Ascending aorta (tissue), 2 donors: Measurements from ENCODE around the gene CCDC190. TPM values are rescaled to one million over a fixed set of nuclear protein-coding genes. Genes with fewer than 3 reads are reported as not detected.
"Not testable (repeated sequence)": the region's sequence is repeated elsewhere in the genome, so short reads cannot be mapped to it uniquely, and the experiment has no call there.

Source experiments
- DNase-seq, 2 donors: peaks; one replicate each; pipeline ENCODE4 v3.0.0-alpha.2; 2019; ENCODE audit warnings: low spot score in 2 of 2
- H3K27ac ChIP-seq, 2 donors: fragments of 200-600 bp; sonication (generic); one replicate each; pipeline ENCODE4 v1.5.1; 2016 to 2017; ENCODE audit warnings: mild to moderate bottlenecking in 1 of 2
- H3K27me3 ChIP-seq: fragments of 200-600 bp; sonication (generic); one replicate; pipeline ENCODE4 v1.5.1; 2017
- H3K36me3 ChIP-seq, 2 donors: fragments of 200-600 bp; sonication (generic); one replicate each; pipeline ENCODE4 v1.5.1; 2016
- H3K4me1 ChIP-seq, 2 donors: fragments of 200-600 bp; sonication (generic); one replicate each; pipeline ENCODE4 v1.5.1; 2016 to 2017; ENCODE audit warnings: mild to moderate bottlenecking in 1 of 2
- H3K4me3 ChIP-seq, 2 donors: fragments of 200-600 bp; sonication (generic); one replicate each; pipeline ENCODE4 v1.5.1; 2016 to 2017; ENCODE audit warnings: mild to moderate bottlenecking in 1 of 2
- H3K9me3 ChIP-seq, 2 donors: fragments of 200-600 bp; sonication (generic); one replicate each; pipeline ENCODE4 v1.5.1; 2016
- intact Hi-C: fragments of 100-400 bp; cut with DNase I; formaldehyde crosslinking; loops from one replicate; pipeline ENCODE4 v1.15.1; 2023
- total RNA-seq: library from RNA; depleted of rRNA; stranded (reverse); fragments of >200 nt; gene quantifications from one replicate; pipeline ENCODE4 v1.1.0, GENCODE V29; 2016
- TF ChIP-seq, protein P1 (sequence below), 3 experiments: fragments of 200-600 bp in 2 of 3; fragments of 450-650 bp in 1 of 3; sonication (generic) in 2 of 3; IDR thresholded peaks; one replicate each; pipeline ENCODE4 v1.5.1; 2016 to 2019; ENCODE audit warnings: antibody characterized with exemption in 3 of 3, mild to moderate bottlenecking in 1 of 3, moderate library complexity in 1 of 3

CCDC190 gene
- total RNA-seq, 1 donor from 2014 or later: 1.9 TPM

GRCh38 chr1:162878000-162878596 lies 17.1 kb upstream of the CCDC190 start:
- Histone ChIP-seq H3K27me3 (no peaks in the 10 kb centered on the region), H3K27ac (no peak overlapping the region), H3K4me3 (no peak overlapping the region), H3K4me1 (peaks cover 0 to 7% of the 10 kb centered on the region in 2 donors), H3K9me3 (no peaks in the 10 kb centered on the region), H3K36me3 (no peaks in the 10 kb centered on the region)
- TF ChIP-seq, protein P1, sequence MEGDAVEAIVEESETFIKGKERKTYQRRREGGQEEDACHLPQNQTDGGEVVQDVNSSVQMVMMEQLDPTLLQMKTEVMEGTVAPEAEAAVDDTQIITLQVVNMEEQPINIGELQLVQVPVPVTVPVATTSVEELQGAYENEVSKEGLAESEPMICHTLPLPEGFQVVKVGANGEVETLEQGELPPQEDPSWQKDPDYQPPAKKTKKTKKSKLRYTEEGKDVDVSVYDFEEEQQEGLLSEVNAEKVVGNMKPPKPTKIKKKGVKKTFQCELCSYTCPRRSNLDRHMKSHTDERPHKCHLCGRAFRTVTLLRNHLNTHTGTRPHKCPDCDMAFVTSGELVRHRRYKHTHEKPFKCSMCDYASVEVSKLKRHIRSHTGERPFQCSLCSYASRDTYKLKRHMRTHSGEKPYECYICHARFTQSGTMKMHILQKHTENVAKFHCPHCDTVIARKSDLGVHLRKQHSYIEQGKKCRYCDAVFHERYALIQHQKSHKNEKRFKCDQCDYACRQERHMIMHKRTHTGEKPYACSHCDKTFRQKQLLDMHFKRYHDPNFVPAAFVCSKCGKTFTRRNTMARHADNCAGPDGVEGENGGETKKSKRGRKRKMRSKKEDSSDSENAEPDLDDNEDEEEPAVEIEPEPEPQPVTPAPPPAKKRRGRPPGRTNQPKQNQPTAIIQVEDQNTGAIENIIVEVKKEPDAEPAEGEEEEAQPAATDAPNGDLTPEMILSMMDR (IDR thresholded peaks at IDR 0.05): peak; percentile 71 to 81 (median 80)
- DNase-seq: peak in 1 of 2 donors; percentile 83
- intact Hi-C loops: loop anchor here (1.0 to 2.0 kb wide), 4 partner anchors 27 to 437 kb away; partner anchors contain the start of gene RGS4

DNA sequence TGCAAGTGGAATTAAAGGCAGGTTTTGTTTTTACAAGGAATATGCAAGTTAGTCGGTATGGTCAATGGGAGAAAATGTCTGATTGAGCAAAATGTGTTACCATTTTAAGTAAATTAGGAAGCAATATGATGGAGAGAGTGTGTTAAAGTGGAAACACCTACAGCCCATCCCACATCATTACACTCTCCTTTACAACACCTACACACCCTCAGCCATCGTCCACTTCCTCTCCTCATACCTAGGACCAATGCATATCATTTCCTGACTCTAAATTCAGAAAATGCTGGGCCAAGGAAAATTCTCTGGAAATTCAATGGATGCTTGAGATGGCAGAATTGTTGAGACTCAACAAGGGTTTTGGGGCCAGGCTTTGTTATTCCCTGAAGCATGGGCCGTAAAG lies 16.4 kb upstream of the CCDC190 start:
- Histone ChIP-seq H3K4me1 (peaks cover 0 to 7% of the 10 kb centered on the region in 2 donors), H3K36me3 (no peaks in the 10 kb centered on the region), H3K27ac (no peak overlapping the region), H3K27me3 (no peaks in the 10 kb centered on the region), H3K4me3 (no peak overlapping the region), H3K9me3 (no peaks in the 10 kb centered on the region)
- intact Hi-C loops: no loop called here
- TF ChIP-seq, protein P1 (IDR thresholded peaks at IDR 0.05): no peak
- no peak for DNase-seq

GRCh38 chr1:162876751-162877150 lies 15.8 kb upstream of the CCDC190 start:
- Histone ChIP-seq H3K4me3 (no peak overlapping the region), H3K9me3 (peaks cover 0 to under 1% of the 10 kb centered on the region in 2 donors), H3K36me3 (no peaks in the 10 kb centered on the region), H3K4me1 (peaks cover 0 to 7% of the 10 kb centered on the region in 2 donors), H3K27ac (no peak overlapping the region), H3K27me3 (no peaks in the 10 kb centered on the region)
- intact Hi-C loops: no loop called here
- TF ChIP-seq, protein P1 (IDR thresholded peaks at IDR 0.05): no peak
- no peak for DNase-seq

DNA sequence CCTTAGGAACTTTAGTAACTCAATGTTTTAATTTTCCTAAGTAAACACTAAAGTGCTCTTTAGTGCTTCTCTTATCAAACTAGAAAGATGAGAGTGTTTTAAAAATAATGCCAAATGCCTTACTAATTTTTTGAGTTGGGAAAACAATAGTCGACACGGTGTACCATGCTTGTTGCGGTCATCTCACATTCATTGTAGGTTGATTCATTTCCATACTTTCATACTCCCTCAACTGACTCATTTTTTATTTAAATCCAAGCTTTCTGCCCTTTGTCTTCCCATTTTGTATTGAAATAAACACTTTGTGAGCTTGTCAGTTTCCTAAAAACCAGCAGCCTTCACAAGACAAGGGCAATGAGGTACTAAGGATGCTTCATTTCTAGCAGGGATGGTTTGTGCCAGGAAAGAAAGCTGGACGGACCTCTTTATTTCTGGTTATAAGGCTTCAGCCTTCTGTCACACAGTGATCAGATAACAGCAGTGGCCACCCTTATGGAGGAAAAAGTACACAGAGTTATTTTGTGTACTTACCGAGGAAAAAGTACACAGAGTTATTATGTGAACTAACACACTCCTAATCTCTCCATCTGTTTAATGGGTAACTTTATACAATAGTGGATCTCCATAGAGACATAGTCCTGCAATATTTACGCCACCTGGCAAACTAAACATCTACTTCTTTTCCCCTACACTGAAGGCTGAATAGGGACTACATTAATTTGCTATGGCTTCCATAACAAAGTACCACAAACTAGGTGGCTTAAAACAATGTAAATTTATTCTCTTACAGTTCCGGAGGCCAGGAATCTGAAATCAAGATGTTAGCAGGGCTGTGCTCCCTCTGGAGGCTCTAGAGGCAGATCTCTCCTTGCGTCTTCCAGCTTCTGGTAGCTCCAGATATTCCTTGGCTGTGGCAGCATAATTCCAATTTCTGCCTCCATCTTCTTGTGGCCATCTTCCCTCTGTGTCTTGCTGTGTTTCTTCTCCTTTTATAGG lies 13.0 kb upstream of the CCDC190 start:
- H3K27ac ChIP-seq: peak overlapping the region; percentile 55 to 59

DNA sequence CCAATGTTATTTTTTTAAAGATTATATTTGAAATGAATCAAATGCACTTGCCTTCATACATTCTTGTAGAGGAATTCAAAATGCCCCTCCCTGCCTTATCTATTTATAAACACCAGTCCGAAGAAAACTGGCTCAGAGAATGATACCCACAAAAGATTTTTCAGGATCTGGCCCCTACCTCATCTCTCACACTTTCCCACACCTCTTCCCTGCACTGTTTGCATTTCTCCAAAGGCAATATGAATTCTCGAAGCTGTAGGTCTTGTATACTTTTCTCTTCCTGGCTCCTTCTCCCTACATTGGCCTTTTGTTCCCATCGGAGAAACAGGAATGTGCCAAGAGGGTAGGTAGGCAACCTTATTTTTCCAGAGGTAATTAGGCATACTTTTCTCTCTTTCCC lies 12.0 kb upstream of the CCDC190 start:
- DNase-seq: no peak
- Histone ChIP-seq H3K27ac (peak overlapping the region; percentile 55 to 59), H3K27me3 (no peaks in the 10 kb centered on the region), H3K4me1 (peaks cover 0 to 7% of the 10 kb centered on the region in 2 donors), H3K36me3 (no peaks in the 10 kb centered on the region), H3K4me3 (peak overlapping the region in 1 of 2 donors; percentile 18), H3K9me3 (peaks cover 0 to 11% of the 10 kb centered on the region in 2 donors)
- intact Hi-C loops: no loop called here
- TF ChIP-seq, protein P1 (IDR thresholded peaks at IDR 0.05): no peak

More for the DNA sequence above, 13.0 kb upstream of the CCDC190 start:
- Histone ChIP-seq H3K4me1 (peaks cover 0 to 7% of the 10 kb centered on the region in 2 donors), H3K27me3 (no peaks in the 10 kb centered on the region), H3K36me3 (no peaks in the 10 kb centered on the region), H3K9me3 (peaks cover 0 to 11% of the 10 kb centered on the region in 2 donors), H3K4me3 (no peak overlapping the region)
- TF ChIP-seq, protein P1 (IDR thresholded peaks at IDR 0.05): peak in 2 of 3 experiments; percentile 16 to 48
- DNase-seq: no peak
- intact Hi-C loops: loop anchor here (1.0 kb wide), 1 partner anchor 18 kb away; no protein-coding TSS in a partner anchor

DNA sequence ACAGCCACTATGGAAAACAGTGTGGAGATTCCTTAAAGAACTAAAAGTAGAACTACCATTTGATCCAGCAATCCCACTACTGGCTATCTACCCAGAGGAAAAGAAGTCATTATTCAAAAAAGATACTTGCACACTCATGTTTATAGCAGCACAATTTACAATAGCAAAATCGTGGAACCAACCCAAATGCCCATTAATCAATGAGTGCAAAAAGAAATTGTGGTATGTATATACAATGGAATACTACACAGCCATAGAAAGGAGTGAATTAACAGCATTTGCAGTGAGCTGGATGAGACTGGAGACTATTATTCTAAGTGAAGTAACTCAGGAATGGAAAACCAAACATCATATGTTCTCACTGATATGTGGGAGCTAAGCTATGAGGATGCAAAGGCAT lies 10.4 kb upstream of the CCDC190 start:
- H3K36me3 ChIP-seq, DNase-seq, H3K4me1 ChIP-seq, intact Hi-C loops, H3K4me3 ChIP-seq, H3K27me3 ChIP-seq, H3K27ac ChIP-seq: not testable (repeated sequence)
- H3K9me3 ChIP-seq: peaks cover 0 to 11% of the 10 kb centered on the region in 2 donors
